ENCODE measurements around the gene DEXI.

The DEXI gene

DNA sequence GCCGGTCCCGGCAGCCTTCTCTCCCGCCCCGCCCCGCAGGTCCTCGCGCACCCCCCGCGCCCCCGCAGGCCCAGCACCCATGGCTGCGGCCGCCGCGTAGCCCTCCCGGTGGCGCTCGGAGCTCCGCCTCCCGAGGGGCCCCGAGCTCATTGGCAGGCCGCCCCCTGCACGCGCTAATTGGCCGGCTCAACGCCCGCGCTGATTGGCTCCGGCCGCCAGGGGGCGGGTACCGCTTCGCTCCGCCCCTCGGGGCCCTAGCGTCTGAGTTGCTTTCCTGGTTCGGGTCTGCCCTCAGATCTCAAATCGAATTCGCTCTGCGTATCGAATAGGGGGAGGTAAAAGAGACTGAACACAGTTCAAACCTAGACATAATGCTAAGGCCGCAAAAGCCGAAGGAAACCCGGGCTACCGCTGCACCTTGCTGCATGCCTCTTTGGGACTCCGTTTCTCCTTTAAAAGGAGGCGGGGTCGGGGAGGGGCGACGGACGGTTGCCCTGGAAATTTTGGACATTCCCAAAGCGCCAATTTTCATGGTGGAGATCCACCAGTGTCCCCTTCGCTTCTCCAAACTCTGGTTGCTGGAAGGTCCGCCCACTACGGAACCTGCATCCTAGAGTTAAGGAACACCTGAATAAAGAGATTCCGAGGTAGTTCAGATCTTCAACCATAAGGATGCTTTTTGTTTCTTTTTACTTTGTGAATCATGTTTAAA, at the start of gene DEXI:
DEXI (minus strand) TSS at position 117 of the 712 bp plus-strand sequence. CDS start 463 bp downstream, outside the sequence.
- DNase-seq = peak; percentile 93

DNA sequence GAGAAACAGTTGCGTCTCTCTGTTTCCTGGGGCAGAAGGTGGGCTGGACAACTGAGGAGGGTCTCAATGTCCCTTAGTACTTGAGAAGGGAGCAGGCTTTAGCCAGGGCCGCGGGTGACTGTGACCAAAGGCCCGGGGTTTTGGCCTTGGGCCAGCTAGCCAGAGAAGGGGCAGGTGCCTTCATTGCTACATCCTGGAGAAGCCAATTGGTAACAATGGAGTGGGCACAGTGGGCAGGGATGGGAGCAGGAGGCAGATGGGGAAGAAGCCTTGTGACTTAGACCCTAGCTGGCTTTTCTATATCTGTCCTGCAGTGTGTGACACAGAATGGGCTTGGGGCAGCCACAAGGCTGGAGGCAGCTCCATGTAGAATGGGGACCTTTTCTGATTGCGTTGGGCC, 48.1 kb upstream of the DEXI start:
- no peak for DNase-seq

DNA sequence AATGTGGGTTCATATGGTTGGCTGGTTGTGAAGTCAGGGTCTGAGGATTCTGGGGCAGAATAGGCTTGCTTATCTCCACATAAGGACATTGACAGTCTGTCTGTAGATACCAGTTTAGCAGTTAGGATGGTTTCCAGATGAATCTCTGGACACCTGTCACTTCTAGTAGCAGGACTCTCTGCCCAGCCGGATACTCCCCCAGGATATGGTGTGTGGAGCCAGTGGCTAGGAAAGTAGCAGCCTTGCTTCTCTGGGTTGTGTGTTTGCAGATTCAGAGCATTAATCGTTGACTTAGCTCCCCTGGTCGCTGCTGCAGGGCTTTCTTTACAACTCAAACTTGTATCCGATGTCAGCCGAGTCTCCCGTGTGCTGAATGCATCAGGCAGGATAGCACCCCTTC, 47.3 kb upstream of the DEXI start:
- DNase-seq = no peak

DNA sequence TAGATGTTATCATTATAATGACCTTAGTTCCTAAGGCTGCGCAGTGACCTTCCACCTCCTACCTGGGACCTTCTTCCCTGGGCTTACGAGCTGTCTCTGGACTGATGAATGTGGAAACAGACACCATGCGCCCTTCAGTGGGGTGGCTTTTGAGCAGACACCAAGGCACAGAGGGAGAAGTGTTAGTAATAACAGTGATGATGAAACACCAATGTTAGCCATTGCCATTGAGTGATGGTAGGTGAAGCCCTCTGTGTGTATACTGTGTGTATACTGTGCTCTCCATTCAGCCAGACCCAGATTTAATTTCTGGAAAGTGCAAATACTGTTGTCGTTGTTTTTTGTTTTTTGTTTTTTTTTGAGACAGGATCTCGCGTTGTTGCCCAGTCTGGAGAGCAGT, 46.6 kb upstream of the DEXI start:
- no peak for DNase-seq

DNA sequence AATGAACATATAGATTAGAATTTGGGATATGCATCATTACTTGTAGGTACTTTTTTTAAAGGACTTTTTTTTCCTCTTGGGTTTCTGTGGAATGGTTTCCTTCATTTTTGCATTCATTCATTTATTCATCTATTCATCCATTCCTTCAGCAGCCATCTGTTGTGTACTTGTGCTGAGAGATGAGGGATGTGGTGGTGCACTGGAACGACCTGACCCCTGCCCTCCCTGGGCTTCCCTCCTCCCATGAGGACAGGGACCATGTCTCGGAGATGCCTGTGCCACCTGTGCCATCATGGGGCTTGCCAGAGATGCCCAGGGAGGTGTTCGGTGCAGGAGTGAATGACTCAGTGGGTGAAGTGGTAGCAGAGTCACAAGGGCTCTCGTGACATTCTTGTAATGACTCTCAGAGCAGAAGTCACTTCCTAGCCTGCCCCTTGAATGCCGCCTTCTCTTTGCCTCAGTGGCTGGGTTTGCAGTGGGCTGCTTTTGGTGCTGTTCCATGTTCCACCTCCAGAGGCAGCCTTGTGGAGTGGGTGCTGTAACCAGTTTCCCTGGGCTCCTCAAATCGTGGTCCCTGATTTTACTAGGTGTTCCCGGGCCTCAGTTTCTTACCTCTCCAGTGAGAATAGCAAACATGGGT, 46.0 kb upstream of the DEXI start:
- DNase-seq = no peak

DNA sequence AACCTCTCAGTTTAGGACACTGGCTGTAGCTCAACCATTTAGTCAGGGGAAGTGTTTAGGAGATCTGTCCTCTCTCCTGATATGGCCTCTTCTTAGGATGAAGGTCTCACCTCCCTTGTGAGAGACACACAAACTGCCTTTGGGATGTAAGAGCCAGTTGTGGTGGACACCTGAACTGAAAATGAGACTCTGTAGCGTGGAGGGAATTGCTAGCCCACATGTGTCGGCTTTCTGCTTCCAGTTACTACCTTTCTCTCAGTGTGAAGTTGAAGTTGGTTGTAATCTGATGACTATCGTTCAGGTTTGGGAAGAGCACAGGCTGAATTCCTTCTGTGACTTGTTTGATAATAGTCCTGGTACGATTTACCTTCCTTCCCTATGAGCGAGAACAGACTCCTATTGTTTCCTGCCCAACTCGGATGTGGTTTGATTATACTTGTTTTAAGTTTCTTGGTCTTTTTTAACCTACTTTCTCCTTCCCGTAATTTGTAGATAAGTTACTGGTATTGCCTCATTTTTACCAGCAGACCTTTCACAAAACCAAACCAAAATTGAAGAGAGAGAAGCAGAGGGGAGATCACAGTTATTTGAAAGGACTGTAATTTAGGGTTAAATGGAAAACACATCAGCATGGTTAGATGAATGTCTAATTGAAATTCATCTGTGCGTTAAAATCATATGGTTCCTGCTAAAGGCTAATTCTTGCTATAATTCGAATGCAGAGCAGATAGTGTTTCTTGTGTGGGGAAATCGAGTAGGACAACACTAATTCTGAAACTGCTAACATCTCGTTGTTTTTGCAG, 45.3 kb upstream of the DEXI start:
- DNase-seq = no peak

DNA sequence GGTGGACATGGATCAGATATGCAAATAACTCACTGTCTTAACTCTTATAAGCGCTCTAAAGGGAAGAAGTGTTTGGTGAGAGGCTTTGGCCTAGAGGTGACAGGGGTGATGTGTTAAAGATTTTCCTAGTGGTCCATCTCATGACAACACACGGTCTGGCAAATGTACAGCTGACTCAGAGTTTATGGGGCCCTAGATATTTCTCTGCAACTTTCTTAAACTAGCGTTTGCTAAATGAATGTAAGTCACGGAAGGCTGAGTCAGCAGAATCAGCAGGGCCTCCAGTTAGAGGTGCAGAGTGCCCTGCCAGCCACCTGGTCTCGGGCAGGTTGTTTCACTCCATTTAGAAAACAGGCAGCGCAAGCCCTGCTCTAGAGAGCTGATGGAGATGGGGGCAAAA, 42.2 kb upstream of the DEXI start:
- DNase-seq = no peak

DNA sequence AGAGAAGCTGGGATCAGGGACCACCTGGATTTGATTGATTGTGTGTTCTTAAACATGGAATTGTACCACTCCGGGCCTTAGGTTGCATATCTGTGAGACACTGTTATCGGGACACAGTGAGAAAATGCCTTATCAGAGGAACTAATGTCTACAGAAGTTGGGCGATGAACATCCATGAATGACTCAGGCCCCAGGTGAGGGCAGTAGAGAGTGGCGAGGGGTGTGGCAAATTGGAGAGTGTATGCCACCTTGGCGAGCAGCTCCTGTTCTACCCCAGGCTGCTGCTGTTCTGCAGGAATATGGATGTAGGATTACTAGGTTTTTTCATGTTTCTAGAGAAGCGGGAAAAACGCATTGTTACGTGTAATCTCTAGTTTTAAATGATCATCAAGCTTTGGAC, 40.9 kb upstream of the DEXI start:
- no peak for DNase-seq

DNA sequence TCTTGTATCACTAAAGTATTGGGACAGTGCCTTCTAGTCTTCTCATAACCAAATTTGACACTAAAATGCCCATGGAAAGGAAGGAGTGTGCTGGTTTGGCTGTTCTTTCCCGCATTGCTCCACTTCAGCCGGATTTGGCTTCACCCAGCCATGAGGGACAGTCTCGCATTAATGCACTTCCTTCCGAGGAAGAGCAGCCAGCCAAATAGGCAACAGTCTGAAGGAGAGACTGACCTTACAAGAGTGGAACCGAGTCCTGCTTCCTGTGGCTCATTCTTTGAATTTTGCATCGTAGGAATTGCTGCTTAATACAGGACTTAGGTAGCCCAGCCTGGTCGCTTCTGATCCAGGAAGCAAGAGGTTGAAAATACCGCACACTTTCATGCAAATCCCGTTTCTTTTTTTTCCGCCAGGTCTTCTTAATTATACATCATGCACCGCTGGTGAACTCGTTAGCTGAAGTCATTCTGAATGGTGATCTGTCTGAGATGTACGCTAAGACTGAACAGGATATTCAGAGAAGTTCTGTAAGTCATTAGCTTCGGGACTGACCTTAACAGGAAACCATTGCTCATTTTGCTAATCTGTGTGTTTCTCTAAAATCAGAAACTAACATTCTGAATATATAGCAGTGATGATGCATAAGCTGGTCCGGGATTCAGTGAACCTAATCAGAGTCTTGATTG, 40.3 kb upstream of the DEXI start:
- DNase-seq = no peak

DNA sequence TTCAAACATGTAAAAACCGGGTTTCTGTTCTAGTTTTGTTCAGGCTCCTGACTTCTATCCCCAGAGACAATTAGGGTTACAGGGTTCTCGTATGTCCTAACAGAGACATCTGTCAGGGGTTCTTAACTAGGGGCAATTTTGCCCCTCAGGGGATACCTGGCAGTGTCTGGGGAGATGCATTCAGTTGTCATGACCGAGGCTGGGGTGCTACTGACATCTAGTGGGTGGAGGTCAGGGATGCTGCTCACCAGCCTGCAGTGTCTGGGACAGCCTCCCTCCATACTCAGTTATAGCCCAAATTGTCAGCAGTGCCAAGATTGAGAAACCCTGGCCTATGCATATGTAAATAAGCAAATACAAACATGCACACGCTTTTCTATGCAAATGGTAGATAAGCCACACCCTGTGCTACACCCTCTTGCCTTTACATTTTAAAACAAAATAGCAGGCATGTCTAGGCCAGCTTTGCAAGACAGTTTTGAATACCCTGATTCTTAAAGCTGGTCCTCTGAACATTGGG, 39.5 kb upstream of the DEXI start:
- DNase-seq = no peak

DNA sequence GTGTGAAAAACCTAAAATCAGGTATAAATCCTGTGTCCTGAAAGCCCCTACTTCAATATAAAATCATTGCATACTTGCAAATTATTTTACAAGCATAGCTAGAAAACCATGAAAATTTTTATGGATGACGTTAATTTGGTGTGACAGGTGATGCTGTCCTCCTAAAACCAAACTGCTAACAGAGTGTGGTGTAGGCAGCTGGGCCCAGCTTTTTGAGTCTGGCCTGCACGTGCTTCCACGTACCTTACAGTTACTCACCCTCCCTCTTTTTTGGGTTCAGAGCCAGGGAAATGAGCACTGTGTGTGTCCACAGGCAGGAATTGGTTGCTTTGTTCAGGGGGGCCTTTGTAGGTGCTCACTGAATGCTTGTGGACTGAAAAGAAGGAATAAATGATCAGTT, 38.5 kb upstream of the DEXI start:
- DNase-seq = no peak

DNA sequence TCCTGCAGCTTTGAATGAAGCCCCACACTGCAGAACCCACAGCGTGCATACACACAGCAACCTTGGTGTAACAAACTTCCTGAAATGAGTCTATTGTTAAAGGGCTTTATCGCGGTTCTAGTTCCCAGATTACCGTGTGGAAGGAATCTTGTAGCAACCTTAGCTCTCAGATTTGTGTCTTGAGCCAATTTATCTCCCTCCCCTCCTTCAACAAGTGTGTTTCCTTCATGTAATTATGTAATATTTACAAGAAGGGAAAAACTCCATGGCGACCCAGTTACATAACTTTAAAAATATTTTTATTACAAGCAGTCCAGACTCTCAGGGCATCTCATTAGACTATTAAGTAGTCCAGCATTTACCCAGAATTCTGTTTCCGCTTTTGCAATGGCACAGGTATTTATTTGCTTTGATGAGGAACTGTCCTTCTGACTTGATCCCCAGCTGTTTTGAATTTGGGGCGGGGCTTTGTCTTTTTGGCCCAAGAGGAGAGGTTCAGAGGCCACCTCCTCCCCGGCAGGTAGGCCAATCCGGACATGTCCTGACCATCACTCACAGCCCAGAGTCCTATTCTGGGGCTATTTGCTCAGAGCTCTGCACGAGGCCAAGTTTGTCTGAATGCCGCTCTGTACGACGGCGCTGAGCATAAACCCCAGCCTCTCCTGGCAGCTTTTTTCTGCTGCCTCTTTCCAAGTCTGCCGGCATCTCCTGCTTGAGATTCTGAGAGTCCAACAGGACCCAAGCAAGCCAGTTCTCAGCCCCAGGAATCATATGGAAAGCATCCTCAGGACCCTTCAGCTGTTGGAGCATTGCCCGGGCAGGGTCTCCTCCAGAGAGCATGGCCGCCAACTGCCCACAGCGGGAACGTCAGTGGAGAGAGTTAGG, 37.7 kb upstream of the DEXI start:
- DNase-seq = no peak

DNA sequence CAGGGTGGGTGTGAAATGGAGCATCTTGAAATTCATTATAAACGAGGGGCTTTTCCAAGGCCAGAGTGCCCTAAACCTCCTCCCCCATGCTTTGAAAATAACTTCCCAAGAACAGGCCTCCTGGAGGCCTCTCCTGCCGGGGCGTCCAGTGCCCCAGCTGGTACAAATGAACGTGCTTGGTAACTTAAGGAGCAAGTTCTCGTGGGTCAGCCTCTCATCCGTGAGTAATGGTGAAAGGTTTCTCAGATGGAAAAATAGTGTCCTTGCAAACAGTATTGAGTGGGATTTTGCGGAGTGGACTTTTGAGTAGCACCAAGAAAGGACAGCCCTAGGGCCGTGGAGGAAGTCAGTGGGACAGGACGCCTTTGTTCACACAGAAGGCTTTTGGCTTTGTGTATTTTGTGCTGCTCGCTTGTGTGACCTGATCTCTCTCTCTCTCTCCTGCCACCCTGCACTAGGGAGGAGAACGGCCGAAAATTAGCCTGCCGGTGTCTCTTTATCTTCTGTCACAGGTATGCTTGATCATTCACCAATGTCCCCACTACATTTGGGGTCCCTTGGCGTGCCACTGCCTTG, 36.7 kb upstream of the DEXI start:
- no peak for DNase-seq

DNA sequence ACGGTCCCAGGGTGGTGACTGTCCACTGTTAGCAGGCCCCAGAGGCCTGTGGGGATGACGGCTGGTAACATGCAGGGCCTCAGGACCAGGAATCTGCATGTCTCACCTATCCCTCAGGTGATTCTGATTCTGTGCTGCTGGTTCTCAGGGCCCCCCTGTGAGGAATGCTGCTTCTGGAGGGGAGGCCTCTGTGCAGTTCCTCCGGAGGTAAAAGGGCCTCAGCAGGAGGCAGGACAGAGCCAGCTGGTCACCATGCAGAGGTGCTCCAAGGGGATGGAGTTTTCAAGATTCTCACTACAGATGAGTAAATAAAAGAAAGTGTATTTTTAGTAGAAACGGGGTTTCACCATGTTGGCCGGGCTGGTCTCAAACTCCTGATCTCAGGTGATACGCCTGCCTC, 35.9 kb upstream of the DEXI start:
- no peak for DNase-seq

DNA sequence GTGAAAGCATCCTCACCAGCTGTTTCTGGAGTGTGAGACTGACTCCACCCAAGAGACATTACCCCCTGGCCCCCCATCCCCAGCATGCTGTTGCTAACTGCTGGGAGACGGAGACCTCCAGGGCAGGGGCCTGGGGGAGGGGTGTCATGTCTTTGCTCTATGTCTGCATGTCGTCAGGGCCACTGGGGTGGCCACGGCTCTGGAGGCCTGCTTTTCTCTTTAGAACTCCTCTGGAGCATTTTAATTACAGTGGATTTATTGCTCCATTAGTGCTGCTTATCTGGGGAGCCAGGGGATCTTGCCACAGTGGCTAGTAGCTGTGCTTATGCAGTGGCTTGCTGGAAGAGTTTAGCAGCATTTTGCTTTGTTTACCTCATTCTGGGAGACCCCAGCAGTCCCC, 34.4 kb upstream of the DEXI start:
- DNase-seq = no peak

DNA sequence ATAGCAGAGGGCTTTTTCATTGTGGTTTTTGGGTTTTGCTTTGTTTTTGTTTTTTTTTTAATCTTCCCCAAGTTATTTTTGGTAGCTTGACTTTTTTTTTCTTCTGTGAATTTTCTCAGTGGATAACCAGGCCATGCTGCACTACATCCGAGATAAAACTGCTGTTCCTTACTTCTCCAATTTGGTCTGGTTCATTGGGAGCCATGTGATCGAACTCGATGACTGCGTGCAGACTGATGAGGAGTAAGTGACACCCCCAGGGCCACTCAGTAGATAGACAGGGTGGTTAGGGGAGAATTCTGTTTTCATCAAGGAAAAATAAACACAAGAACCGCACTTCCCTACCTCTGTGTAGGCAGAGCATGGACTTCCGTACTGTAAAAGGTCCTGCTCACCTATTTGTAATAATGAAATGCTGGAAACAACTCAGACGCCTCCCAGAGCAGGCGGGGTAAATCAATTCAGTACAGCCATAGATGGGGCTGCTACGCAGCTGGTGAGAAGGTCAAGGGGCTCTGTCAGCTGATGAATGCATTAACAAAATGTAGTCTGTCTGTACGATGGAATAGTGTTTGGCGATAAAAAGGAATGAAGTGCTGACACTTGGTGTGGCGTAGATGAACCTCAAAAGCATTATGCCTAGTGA, 30.7 kb upstream of the DEXI start:
- DNase-seq = no peak

DNA sequence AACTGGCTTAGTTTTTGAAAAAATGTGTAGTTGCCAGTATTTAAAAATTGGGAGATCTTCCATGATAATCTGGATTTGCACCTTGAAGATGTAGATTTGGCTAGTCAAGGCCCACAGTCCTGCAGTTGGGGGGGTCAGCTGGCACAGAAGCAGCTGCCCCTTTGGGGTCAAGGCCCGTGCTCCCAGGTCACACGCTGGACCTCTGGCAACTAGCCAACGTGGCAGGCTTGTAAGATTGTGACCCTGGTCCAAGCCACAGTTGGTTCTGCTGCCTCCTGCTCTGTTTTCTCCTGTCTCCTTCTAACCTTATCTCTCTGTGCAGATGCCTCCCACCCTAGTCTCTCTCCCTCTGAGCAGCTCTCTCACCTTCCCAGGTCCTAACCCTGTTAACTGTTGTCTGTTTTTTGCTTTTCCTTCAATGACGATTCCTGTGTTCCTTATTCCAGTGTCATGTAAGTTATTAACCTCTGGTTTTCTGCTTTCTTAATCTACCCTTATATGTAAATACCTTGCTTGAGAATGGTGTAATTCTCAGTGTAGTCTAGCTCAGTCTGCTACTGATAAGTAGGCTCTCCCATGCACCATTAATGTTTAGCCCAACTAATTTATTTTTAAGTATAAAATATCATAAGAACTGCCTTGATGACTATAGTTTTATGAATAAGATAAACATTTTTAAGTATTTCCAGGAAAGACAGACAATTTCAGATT, 30.0 kb upstream of the DEXI start:
- DNase-seq = no peak

DNA sequence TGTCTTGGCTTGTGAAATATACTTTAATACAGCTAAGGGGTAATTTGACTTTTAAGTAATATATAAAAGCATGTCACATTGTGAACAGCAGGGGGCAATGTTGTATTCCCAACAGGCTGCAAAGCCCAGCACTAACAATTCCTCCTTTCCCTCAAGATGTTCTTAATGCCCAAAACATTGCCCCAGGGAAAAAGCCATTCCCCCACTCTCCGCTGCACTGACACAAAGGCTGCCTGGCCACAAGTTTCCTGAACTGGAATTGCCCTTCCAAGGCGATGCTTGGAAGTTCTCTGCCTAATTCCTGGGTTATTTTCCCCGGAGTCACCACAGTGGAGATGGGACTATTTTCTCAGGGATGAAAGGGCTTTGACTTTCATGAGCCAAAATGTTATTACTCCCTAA, 29.3 kb upstream of the DEXI start:
- DNase-seq = peak; percentile 50

DNA sequence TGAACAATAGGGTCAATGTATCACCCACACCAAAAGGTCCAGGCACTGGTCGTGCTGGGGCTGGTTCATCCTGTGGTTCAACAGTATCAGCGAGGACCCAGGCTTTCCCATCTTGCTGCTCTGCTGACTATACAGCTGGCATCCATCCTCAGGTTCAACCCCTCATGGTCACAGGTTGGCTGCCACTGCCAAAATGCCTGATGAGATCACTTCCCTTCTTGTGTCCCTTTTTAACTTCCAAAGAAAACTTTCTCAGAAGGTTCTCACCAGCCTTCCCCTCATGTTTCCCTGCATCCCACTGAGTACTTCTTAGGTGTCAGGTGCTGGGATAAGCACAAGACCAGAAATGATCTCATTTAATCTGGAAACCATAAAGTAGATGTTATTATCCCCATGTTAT, 27.8 kb upstream of the DEXI start:
- DNase-seq = no peak

DNA sequence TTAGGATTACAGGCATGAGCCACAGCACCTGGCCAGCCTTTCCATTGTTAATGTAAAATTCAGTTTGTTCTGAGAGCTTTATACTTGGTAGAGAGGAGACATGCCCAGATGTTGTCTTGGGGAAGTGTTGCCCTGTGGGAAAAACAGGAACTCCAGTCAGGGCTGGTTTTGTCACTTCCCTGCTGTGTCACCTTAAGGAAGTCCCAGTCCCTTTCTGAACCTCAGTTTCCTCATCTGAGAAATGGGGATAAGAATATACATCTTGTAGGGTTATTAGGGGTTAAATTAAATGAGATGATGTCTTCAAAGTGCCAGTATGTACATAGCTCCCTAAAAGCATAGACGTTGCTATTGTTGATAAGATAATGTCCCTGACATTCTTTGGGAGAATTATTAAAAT, 27.3 kb upstream of the DEXI start:
- DNase-seq = no peak

DNA sequence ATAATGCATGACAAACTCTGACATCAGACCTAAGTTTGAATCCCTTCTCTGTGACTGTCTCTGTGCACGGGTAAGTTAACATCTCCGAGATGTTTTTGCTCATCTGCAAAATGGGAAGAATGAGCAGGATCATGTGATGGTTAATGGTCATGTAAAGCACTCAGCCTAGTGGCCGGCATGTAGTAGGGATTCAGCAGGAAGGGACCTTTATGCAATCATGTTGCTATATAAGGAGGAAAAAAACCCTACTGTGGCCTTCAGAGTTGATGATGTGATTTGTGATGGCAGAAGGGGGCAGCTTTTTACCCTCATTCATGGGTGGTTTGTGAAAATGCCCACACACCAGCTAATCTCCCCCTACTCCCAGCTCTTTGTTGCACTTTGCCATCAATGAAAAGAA, 26.2 kb upstream of the DEXI start:
- DNase-seq = no peak
